Aorta (tissue), 5 donors: ENCODE measurements around the gene ZDHHC5. TPM values are rescaled to one million over a fixed set of nuclear protein-coding genes. Genes with fewer than 3 reads are reported as not detected.

Experiments used
- ATAC-seq: fragments of 200-7000 bp; cut with Tn5 transposase; one replicate; pipeline ENCODE4 v1.9.1; 2022; ENCODE audit warnings: moderate library complexity; ENCODE audit not compliant: low FRiP score
- DNase-seq, 2 donors: peaks; one replicate each; pipeline ENCODE4 v3.0.0-alpha.2; 2020
- H3K27ac ChIP-seq, 2 donors: one replicate each; pipeline ENCODE4 v1.5.1; 2013; ENCODE audit warnings: low read length in 2 of 2, mild to moderate bottlenecking in 2 of 2, moderate library complexity in 2 of 2, control low read depth in 1 of 2, inconsistent platforms in 1 of 2, low read depth in 1 of 2
- H3K27me3 ChIP-seq, 2 donors: one replicate each; pipeline ENCODE4 v1.6.1; 2013; ENCODE audit warnings: control low read depth in 1 of 2, low read length in 1 of 2, mild to moderate bottlenecking in 1 of 2, moderate library complexity in 1 of 2; ENCODE audit not compliant: insufficient read depth in 2 of 2, control insufficient read depth in 1 of 2
- H3K36me3 ChIP-seq, 2 donors: one replicate each; pipeline ENCODE4 v1.6.1; 2013; ENCODE audit warnings: control low read depth in 1 of 2, low read length in 1 of 2, mild to moderate bottlenecking in 1 of 2; ENCODE audit not compliant: insufficient read depth in 2 of 2, control insufficient read depth in 1 of 2
- H3K4me1 ChIP-seq, 2 donors: one replicate each; pipeline ENCODE4 v1.6.1; 2013; ENCODE audit warnings: low read length in 2 of 2, control low read depth in 1 of 2, mild to moderate bottlenecking in 1 of 2, moderate library complexity in 1 of 2; ENCODE audit not compliant: insufficient read depth in 2 of 2, control insufficient read depth in 1 of 2
- H3K4me3 ChIP-seq, 2 donors: one replicate each; pipeline ENCODE4 v1.5.1; 2013; ENCODE audit warnings: low read length in 2 of 2, control low read depth in 1 of 2, mild to moderate bottlenecking in 1 of 2
- H3K9me3 ChIP-seq: one replicate; pipeline ENCODE4 v1.6.1; 2013; ENCODE audit warnings: mild to moderate bottlenecking, low read length; ENCODE audit not compliant: control insufficient read depth
- WGBS, 2 donors: extraction: QIAGEN DNeasy Blood & Tissue Kit; methylation state at CpG; one replicate each; pipeline ENCODE4 v1.1.7; 2013; 5-methylcytosine and 5-hydroxymethylcytosine counted together
- intact Hi-C, 2 donors: fragments of 100-400 bp; cut with DNase I; formaldehyde crosslinking; loops; one replicate each; pipeline versions ENCODE4 v1.14.2 to v1.15.0; 2022
- long read RNA-seq, 2 donors: library from polyadenylated mRNA; unstranded; transcript quantifications; one replicate each; pipeline ENCODE4 v2.0.0, GENCODE V29; 2020 to 2021
- polyA plus RNA-seq, 2 donors: library from polyadenylated mRNA; stranded (reverse); fragments of 200-250 nt; gene quantifications; one replicate each; pipeline ENCODE4 v1.2.3, GENCODE V29; 2013
- total RNA-seq, 2 donors: library from RNA; stranded (reverse); fragmentation: NEBNext Ultra II Directional; extraction: Animal tissue kit (Norgen Biotek cat#: 25700); gene quantifications; one replicate each; pipeline ENCODE4 v1.2.1, GENCODE V29; 2021
- donor health status: healthy with polysubstance abuse.
- donor health status: Bipolar disorder and iron deficiency.
- donor health status: DM: no; HTN: no; CAD: no.
- donor health status: DM: no; HTN: no; CAD: no.
- donor health status: DM: yes; HTN: yes; CAD: no.

ZDHHC5 gene, protein sequence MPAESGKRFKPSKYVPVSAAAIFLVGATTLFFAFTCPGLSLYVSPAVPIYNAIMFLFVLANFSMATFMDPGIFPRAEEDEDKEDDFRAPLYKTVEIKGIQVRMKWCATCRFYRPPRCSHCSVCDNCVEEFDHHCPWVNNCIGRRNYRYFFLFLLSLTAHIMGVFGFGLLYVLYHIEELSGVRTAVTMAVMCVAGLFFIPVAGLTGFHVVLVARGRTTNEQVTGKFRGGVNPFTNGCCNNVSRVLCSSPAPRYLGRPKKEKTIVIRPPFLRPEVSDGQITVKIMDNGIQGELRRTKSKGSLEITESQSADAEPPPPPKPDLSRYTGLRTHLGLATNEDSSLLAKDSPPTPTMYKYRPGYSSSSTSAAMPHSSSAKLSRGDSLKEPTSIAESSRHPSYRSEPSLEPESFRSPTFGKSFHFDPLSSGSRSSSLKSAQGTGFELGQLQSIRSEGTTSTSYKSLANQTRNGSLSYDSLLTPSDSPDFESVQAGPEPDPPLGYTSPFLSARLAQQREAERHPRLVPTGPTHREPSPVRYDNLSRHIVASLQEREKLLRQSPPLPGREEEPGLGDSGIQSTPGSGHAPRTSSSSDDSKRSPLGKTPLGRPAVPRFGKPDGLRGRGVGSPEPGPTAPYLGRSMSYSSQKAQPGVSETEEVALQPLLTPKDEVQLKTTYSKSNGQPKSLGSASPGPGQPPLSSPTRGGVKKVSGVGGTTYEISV
- total RNA-seq (10 to 100 TPM; 47.9 to 51.0 TPM), polyA plus RNA-seq (10 to 100 TPM; 11.3 to 17.6 TPM)
- long read RNA-seq, donor 1, full-length matches to known transcripts, result 6 of 14 reads
- long read RNA-seq, donor 1, partial matches to known transcripts, result 4 of 14 reads
- long read RNA-seq, donor 1, other reads (novel, unspliced or antisense), result 4 of 14 reads
- long read RNA-seq, donor 2, full-length matches to known transcripts, result 13 of 42 reads
- long read RNA-seq, donor 2, partial matches to known transcripts, result 24 of 42 reads
- long read RNA-seq, donor 2, other reads (novel, unspliced or antisense), result 5 of 42 reads

DNA sequence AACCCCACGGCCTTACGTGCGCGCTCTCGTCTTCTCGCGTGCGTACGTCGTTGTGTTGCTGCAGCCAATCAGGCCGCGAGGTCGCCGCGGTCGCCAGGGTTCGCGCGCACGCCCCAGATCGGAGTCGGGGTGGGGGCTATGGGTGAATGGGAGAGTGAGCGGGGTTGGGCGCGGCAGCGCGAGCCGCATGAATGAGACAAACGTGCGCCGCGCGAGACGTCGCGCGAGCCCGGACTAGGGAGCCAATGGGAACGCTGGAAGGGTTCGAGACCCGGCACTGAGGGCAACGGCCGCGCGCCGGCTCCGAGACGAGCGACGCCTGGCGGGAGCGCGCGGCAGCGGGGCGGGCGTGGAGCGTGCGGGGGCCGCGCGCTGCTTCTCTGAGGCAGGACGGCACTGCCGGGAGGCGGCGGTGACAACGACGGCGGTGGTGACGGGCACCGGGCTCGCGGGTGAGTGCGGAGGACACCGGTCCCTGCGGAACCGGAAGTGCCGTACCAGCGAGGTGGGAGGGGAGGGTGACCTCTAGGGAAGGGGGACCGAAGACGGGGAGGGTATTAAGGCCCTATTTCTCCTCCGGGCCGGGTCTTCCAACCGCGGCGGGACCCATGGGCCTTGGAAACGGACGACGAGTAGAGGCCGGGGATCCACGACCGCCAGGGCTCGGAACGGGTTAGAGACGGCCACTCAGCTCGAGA lies at the start of gene ZDHHC5:
Gene ZDHHC5, plus strand, starts transcription at position 379 of the 698 bp plus-strand sequence. CDS start 4,977 bp downstream, outside the sequence.
- Histone ChIP-seq H3K27ac (peak within 1 kb of the TSS; percentile 43 to 76), H3K4me1 (no peaks in the 10 kb centered on the region), H3K27me3 (no peaks in the 10 kb centered on the region), H3K36me3 (peaks cover under 1 to 4% of the 10 kb centered on the region in 2 donors), H3K9me3 (no peaks in the 10 kb centered on the region), H3K4me3 (peak within 1 kb of the TSS; percentile 52 to 76)
- peak; percentile 100 for DNase-seq
- intact Hi-C loops, result loop anchor here (5.0 to 10.0 kb wide), 3 partner anchors 44 to 907 kb away; partner anchors contain the start of genes LPXN (in 1 of the 2), MED19 (in 1 of the 2), TMX2 (in 1 of the 2) and TNKS1BP1 (in 1 of the 2)
- 0% methylated on average over 79 to 96 of the region's 96 CpGs for WGBS, 2 donors
- peak; percentile 98 for ATAC-seq

DNA sequence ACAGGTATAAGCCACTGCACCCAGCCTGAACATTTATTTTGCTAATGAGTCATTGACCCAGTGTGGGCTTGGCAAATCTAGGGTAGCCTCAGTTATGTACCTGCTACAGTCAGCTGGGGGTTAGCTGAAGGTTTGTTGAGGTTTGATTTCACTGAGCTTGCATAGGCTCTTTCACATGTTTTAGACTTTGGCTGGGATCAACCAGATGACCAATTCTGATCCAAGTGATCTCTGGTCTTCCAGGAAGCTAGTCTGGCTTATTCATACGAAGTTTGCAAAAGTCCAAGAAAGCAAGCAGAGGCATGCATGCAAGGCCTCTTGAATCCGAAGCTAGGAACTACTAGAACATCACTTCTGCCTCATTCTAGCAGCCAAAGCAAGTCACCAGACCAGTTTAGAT lies 49.5 kb upstream of the ZDHHC5 start:
- Histone ChIP-seq H3K4me1 (no peaks in the 10 kb centered on the region), H3K4me3 (no peak overlapping the region), H3K27ac (no peak overlapping the region), H3K27me3 (no peaks in the 10 kb centered on the region), H3K9me3 (peaks cover 1% of the 10 kb centered on the region), H3K36me3 (peaks cover 0 to 8% of the 10 kb centered on the region in 2 donors)
- ATAC-seq (no peak), DNase-seq (no peak)
- 81 to 86% methylated on average over 2 of the region's 2 CpGs for WGBS, 2 donors
- intact Hi-C loops, result no loop called here

DNA sequence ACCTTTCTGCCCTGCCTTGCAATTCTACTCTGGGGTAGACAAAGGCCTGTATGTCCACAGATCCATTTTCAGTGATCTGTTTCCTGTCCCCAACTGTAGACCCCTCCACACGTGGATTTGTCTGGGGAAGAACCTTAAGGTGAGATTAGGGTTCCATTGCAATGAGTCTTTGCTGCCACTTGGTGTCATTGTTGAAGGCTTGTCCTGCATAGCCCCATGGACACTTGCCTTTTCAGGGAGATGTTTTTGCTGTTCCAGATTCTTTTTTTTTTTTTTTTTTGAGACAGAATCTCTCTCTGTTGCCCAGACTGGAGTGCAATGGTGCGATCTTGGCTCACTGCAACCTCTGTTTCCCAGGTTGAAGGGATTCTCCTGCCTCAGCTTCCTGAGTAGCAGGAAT lies 48.6 kb upstream of the ZDHHC5 start:
- peaks cover 1% of the 10 kb centered on the region for H3K9me3 ChIP-seq
- no peaks in the 10 kb centered on the region for H3K27me3 ChIP-seq
- WGBS, 2 donors, result 96 to 98% methylated on average over 2 of the region's 2 CpGs
- no peak overlapping the region for H3K27ac ChIP-seq
- intact Hi-C loops, result no loop called here
- H3K4me3 ChIP-seq, result no peak overlapping the region
- no peaks in the 10 kb centered on the region for H3K4me1 ChIP-seq
- DNase-seq (no peak), ATAC-seq (no peak)
- H3K36me3 ChIP-seq, result peaks cover 0 to 4% of the 10 kb centered on the region in 2 donors

DNA sequence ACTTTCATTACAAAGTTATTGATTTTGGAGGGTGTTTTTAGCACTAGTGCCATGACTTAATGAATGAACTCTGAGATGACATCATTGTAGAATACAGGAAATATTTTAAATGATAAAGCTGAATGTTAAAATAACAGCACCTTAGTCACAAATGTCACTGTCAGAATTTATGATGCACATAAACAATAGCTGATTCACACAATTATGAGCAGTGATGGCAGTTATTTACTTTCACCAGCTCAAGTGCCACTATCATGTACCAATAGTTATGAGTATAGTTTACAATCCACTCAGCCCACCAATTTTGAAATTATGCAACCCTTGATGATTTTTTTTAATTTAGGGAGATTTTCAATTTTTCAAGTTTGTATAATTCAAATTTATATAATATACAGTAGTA lies 47.4 kb upstream of the ZDHHC5 start:
- intact Hi-C loops, result no loop called here
- no peak overlapping the region for H3K27ac ChIP-seq
- no peak overlapping the region for H3K4me3 ChIP-seq

DNA sequence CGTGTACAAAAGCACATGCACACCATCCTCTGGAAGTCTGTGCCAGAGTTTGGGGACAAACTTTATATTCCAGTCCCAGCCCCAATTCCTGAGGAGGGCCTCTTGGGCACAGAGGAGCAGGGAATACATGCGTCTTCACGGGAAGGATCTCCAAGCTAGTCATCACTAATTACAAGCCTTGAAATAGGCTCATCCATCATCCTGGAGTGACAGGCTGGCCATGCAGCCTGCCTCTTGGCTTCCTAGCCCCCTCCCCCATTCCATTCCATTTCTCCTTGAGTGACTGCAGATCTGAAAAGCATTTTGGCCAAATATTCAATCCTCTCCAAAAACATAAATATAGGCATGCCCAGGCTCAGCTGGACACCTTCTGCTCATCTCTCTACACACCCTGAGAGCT lies 45.7 kb upstream of the ZDHHC5 start:
- Histone ChIP-seq H3K9me3 (peaks cover 1% of the 10 kb centered on the region), H3K4me3 (no peak overlapping the region), H3K27ac (no peak overlapping the region), H3K27me3 (no peaks in the 10 kb centered on the region), H3K36me3 (no peaks in the 10 kb centered on the region), H3K4me1 (no peaks in the 10 kb centered on the region)
- ATAC-seq (no peak), DNase-seq (no peak)
- WGBS, 2 donors, result 32 to 34% methylated on average over 3 of the region's 3 CpGs
- intact Hi-C loops, result no loop called here

More for the DNA sequence above, 47.4 kb upstream of the ZDHHC5 start:
- ATAC-seq, result no peak
- no peaks in the 10 kb centered on the region for H3K27me3 ChIP-seq
- no peaks in the 10 kb centered on the region for H3K4me1 ChIP-seq
- H3K36me3 ChIP-seq, result peaks cover 0 to 2% of the 10 kb centered on the region in 2 donors
- DNase-seq, result no peak
- H3K9me3 ChIP-seq, result peaks cover 1% of the 10 kb centered on the region

DNA sequence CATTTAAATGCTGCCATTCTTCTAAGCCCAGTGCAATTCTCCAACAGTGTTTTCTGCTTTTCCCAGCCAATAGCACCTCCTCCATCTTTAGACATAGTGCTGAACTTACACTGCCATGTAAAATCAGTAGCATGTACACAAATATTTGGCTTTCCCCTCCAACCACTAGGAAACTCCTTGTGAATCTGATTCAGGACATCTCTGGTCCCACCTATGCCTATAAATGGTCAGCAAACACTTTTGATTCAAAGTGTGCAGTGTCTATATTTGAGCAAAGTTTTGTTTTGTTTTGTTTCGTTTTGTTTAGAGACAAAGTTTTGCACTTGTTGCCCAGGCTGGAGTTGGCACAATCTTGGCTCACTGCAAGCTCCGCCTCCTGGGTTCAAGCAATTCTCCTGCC lies 43.0 kb upstream of the ZDHHC5 start:
- intact Hi-C loops, result no loop called here
- 87 to 91% methylated on average over 2 of the region's 2 CpGs for WGBS, 2 donors
- Histone ChIP-seq H3K4me3 (no peak overlapping the region), H3K27me3 (no peaks in the 10 kb centered on the region), H3K9me3 (no peaks in the 10 kb centered on the region), H3K27ac (no peak overlapping the region), H3K4me1 (no peaks in the 10 kb centered on the region), H3K36me3 (no peaks in the 10 kb centered on the region)
- DNase-seq, result no peak
- no peak for ATAC-seq

DNA sequence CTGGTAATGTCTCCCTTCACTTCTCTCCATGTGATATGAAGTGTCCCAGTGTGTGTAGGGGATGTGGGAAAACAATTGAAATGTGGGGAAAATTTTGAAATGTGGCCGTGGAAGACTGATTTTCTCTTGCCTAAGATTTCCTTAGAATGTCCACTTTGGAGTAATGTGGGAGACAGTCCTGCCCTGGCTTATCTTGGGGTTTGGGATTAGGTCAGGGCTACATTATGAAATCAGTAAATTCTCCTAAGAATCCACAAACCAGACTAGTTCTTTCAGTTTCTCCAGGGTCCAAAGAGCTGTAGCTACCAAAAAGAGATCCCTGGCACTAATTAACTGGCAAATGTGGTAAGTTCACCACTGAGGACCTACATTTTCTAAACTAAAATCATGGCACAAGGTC lies 41.0 kb upstream of the ZDHHC5 start:
- Histone ChIP-seq H3K4me1 (no peaks in the 10 kb centered on the region), H3K27me3 (no peaks in the 10 kb centered on the region), H3K9me3 (no peaks in the 10 kb centered on the region), H3K4me3 (no peak overlapping the region), H3K36me3 (no peaks in the 10 kb centered on the region), H3K27ac (no peak overlapping the region)
- intact Hi-C loops, result no loop called here
- 80 to 85% methylated on average over 1 of the region's 1 CpG for WGBS, 2 donors
- DNase-seq (no peak), ATAC-seq (no peak)

DNA sequence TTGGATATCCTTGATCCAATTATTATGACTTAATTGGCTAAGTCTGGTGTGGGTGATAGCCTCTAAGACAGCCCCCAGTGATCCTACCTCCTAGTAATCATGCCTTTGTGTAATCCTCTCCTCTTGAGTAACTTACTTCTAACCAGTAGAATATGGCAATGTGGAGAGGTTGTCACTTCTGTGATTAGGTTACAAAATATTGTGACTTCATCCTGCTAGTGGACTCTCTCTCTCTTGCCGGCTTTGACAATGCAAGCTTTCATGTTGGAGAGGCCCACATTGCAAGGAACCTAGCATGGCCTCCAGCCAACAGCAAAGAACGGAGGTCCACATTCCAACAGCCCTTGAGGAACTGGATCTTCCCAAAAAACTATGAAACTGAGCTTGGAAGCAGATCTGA lies 37.7 kb upstream of the ZDHHC5 start:
- intact Hi-C loops, result no loop called here
- H3K27me3 ChIP-seq, result no peaks in the 10 kb centered on the region
- no peak for ATAC-seq
- no peak overlapping the region for H3K4me3 ChIP-seq
- H3K4me1 ChIP-seq, result no peaks in the 10 kb centered on the region
- no peaks in the 10 kb centered on the region for H3K9me3 ChIP-seq
- H3K36me3 ChIP-seq, result no peaks in the 10 kb centered on the region
- H3K27ac ChIP-seq, result no peak overlapping the region
- 34 to 38% methylated on average over 2 of the region's 2 CpGs for WGBS, 2 donors
- no peak for DNase-seq
